Activated T-cell treated with anti-CD3 and anti-CD28 coated beads for 48 hours (primary cell): ENCODE data around the gene PCP2.
"Not testable (repeated sequence)": the region's sequence is repeated elsewhere in the genome, so short reads cannot be mapped to it uniquely, and the experiment has no call there.

ENCODE experiments used
- DNase-seq: peaks from one replicate; pipeline ENCODE4 v3.0.0-alpha.2; 2020; ENCODE audit warnings: low read depth

Gene PCP2

DNA sequence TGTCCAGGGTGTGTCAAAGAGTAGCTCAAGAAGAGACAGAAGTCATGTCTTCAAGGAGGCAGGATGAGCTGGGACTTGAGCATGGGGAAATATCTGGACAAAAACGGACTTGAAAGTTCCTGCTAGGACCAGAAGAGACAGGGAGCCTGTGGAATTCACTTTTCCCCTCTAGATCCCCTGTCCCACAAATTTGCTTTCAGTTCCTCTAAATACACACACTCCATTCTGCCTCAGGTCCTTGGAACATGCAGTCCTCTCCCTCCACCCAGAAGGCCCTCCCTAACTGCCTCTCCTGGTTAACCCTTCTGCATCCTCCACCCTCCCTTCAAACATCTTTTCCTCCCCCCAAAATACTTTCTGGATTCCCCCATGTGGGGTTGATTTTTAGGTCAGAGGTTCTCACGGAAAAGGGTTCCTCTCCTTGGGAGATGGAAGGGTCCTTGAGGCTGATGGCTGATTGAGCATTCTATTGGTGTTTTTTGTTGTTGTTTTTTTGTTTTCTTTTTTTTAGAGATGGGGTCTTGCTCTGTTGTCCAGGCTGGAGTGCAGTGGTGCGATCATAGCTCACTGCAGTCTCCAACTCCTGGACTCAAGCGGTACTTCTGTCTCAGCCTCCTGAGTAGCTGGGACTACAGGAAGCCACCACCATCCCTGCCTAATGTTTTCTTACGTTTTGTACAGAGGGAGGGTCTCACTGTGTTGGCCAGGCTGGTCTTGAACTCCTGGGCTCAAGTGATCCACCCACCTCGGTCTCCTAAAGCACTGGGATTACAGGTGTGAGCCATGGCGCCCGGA lies 28.4 kb upstream of the PCP2 start:
- no peak for DNase-seq

DNA sequence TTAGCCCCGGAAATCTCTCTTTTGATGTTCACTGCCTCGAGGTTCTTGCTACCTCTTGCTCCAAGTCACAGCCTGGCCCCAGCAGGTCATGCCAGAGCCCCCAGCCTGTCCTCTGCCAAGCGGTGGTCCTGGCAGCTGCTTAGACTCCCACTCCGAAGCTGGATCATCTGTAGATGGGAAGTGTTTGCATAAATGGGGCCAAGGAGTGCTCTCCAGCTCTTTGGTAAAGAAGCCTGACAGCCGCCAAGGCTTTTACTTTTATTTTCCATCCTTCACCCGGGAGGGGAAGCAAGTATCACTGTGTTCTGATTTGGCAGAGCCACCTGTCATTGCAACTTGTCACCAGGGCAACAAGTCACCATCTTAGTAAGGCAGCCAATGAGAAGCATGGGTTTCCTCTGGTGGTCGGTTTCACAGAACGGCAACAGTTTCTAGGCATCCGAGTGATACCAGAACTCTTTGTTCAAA lies 24.7 kb upstream of the PCP2 start:
- peak; percentile 30 for DNase-seq

- DNase-seq: peak; percentile 41
Measured at GRCh38 chr19:7657131-7657751, 23.7 kb upstream of the PCP2 start.

DNA sequence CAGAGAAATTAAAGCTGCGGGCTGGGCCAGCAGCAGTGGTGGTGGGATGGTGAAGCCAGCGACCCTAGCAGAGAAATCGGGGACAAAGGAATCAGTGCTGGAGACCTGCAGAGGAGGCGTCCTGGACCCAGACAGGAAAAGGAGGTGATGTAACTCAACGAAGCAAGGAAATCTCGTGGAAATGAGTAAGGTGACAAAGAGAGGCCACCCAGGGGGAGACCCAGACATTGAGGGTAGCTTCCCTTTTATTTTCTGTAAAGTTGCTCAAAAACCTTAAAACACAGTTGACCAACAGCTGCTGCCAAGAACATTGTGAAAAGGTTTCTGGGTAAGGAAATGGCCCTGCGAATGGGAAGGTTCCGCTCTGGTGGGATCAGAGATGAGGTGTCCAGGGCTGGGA lies 22.1 kb upstream of the PCP2 start:
- no peak for DNase-seq

GRCh38 chr19:7654401-7654800 lies 20.9 kb upstream of the PCP2 start:
- DNase-seq: no peak

DNA sequence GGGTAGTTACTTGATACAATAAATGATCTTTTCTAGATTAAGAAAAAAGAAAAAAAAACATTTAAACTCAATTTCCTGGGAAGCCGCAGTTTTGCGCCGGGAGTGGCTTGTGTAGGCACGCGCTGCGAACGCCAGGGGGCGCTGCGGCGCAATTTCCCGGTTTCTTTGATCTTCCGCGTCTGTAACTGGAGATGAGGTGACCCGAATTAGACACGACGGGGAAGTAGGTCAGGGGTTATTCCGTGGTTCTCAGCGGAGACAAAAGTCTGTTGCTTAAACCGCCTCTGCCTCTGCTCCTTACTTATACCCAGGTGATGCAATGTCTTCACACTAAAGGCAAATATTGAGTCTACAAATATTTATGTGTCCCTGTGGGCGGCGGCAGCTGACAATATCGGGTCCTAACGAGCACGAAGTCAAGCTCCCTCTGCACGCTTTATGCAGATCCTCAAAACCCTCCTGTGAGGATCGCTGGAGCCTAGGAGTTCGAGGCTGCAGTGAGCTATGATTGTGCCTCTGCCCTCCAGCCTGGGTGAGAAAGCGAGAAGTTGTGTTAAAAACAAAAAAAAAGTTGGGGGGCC lies 18.6 kb upstream of the PCP2 start:
- peak; percentile 75 for DNase-seq

GRCh38 chr19:7650148-7650547 lies 16.6 kb upstream of the PCP2 start:
- no peak for DNase-seq

- no peak for DNase-seq
Measured at GRCh38 chr19:7648265-7649014, 14.9 kb upstream of the PCP2 start.

GRCh38 chr19:7647156-7647555 lies 13.6 kb upstream of the PCP2 start:
- DNase-seq: no peak

DNA sequence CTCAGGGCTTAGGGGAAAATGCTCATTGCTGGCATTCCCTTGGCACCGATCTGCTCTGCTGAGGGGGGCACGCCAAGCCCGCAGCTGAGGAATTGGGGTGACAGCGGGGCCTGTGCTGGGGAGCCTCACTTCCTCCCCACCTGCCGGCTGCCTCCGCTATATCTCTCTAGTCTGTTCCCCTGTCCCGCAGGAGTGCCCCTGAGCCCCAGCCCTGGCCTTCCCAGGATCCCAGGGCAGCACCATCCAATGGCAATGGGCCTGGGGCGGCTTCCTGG lies 12.8 kb upstream of the PCP2 start:
- no peak for DNase-seq

- no peak for DNase-seq
Measured at GRCh38 chr19:7645656-7646425, 12.3 kb upstream of the PCP2 start.

DNA sequence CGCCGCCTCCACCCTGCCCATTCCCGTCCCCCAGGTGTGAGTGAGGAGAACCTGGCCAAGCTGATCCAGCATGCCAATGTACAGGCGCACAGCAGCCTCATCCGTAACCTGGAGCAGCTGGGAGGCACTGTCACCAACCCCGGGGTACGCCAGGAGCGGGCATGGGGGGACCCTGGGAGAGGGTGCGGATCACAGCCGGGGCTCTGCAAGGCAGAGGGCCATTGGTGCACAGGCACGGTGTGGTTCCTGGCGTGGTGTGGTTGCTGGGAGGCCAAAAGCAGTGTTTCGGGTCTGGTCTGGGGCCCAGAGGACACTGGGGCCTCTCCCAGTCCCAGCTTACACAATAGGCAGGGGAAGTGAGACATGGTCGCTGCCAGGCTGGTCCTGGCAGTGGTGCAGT lies 11.6 kb upstream of the PCP2 start:
- DNase-seq: no peak

DNA sequence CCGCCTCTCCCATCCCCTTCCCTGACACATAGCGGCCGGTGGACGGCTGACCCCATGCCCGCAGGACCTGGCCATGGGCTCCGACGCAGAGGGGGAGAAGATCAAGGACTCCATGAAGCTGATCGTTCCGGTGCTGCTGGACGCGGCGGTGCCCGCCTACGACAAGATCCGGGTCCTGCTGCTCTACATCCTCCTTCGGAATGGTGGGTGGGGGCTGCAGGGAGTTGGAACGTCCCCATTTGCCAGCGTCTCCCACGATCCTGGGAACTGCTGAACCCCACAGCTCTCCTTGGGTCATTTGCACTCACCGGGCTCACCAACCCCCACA lies 11.0 kb upstream of the PCP2 start:
- DNase-seq: no peak

DNA sequence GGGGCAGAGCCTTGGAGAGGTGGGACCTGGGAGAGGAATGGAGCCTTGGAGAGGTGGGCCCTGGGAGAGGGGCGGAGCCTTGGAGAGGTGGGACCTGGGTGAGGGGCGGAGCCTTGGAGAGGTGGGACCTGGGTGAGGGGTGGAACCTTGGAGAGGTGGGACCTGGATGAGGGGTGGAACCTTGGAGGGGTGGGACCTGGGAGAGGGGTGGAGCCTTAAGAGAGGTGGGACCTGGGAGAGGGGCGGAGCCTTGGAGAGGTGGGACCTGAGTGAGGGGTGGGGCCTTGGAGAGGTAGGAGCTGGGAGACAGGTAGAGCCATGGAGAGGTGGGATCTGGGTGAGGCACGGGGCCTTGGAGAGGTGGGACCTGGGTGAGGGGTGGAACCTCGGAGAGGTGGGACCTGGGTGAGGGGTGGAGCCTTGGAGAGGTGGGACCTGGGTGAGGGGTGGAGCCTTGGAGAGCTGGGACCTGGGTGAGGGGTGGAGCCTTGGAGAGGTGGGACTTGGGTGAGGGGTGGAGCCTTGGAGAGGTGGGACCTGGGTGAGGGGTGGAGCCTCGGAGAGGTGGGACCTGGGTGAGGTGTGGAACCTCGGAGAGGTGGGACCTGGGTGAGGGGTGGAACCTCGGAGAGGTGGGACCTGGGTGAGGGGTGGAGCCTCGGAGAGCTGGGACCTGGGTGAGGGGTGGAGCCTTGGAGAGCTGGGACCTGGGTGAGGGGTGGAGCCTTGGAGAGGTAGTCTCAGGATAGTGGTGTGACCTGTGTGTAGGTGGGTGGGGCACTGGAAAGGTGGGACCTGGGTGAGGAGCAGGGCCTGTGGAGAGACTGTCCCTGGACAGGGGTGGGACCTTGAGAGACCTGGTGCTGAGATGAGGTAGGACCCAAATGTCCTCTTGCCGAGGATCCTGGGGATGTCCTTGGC lies 10.4 kb upstream of the PCP2 start:
- not testable (repeated sequence) for DNase-seq

- DNase-seq: no peak
Measured at GRCh38 chr19:7643031-7643415, 9.5 kb upstream of the PCP2 start.

GRCh38 chr19:7642295-7643030 lies 8.9 kb upstream of the PCP2 start:
- no peak for DNase-seq

- DNase-seq: no peak
Measured at GRCh38 chr19:7641290-7642276, 8.1 kb upstream of the PCP2 start.

DNA sequence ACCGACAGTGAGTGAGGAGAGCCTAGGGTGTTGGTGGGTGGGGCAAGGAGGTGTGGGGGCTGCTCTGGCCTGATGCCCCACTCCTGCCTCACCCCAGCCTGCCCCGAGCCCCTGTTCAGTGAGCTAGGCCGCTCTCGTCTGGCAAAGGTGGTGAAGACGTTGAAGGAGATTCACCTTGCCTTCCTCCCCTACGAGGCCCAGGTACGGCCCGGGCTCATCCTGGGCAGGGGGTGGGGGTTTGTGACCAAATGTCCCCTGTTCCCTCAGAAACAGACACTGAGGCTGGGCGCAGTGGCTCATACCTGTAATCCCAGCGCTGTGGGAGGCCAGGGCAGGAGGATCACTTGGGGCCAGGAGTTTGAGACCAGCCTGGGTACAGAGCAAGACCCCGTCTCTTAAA lies 7.3 kb upstream of the PCP2 start:
- DNase-seq: no peak

DNA sequence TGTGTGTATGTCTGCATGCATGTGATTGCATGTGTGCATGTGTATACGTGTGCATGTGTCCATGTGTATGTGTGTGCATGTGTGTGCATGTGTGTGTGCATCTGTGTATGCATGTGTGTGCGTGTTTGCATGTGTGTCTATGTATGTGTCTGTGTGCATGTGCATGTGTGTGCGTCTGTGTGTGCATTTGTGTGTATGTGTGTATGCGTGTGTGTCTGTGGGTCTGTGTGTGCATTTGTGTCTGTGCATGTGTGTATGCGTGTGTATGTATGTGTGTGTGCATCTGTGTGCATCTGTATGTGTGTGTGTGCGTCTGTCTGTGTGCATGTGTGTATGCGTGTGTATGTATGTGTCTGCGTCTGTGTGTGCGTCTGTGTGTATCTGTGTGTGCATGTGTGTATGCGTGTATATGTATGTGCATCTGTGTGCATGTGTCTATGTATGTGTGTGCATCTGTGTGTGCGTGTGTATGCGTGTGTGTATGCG lies 6.4 kb upstream of the PCP2 start:
- no peak for DNase-seq
